Measurements from ENCODE around the gene ACOX1.

- TF ChIP-seq CTCF (IDR thresholded peaks at IDR 0.05), result no peak
- no peak for TF ChIP-seq FOXJ3 (CRISPR knock-in tag; IDR thresholded peaks at IDR 0.05)
- no peak for TF ChIP-seq POLR2AphosphoS5 (IDR thresholded peaks at IDR 0.05; ENCODE audit: low read depth, low read length)
These were observed 33.8 kb downstream of the ACOX1 start for GRCh38 chr17:75945211-75945610.

Measured in SK-N-SH (cell line).